HG03354 (cell line): ENCODE measurements around the gene SPEG.

Source experiments
- ATAC-seq: cut with Tn5 transposase; IDR thresholded peaks from one replicate; pipeline ENCODE4 v1.9.1; 2021; ENCODE audit warnings: mild to moderate bottlenecking; ENCODE audit not compliant: unreplicated experiment, poor library complexity, severe bottlenecking

SPEG gene

GRCh38 chr2:219505585-219505984 is 70.9 kb downstream of the SPEG start:
- ATAC-seq: no peak

GRCh38 chr2:219506153-219506801 is 71.6 kb downstream of the SPEG start:
- ATAC-seq: no peak

GRCh38 chr2:219506802-219507526 is 72.3 kb downstream of the SPEG start:
- ATAC-seq: no peak

- ATAC-seq: no peak
These were observed 73.2 kb downstream of the SPEG start for GRCh38 chr2:219507581-219508443.

GRCh38 chr2:219508444-219508734 is 73.7 kb downstream of the SPEG start:
- ATAC-seq: no peak

- ATAC-seq: peak; percentile 18
These were observed 74.5 kb downstream of the SPEG start for GRCh38 chr2:219508971-219509779.

GRCh38 chr2:219509780-219510511 is 75.3 kb downstream of the SPEG start:
- ATAC-seq: peak; percentile 61

GRCh38 chr2:219510512-219511135 is 76.0 kb downstream of the SPEG start:
- ATAC-seq: no peak

GRCh38 chr2:219511547-219512325 is 77.1 kb downstream of the SPEG start:
- no peak for ATAC-seq

GRCh38 chr2:219512524-219513216 is 78.0 kb downstream of the SPEG start:
- no peak for ATAC-seq

- ATAC-seq: no peak
These were observed 79.1 kb downstream of the SPEG start for GRCh38 chr2:219513787-219514186.

GRCh38 chr2:219514196-219514761 is 79.6 kb downstream of the SPEG start, which contains the start of gene ASIC4:
Gene ASIC4, plus strand, starts transcription at chr2:219514482. Its CDS starts 243 bp downstream, at chr2:219514725.
- no peak for ATAC-seq

GRCh38 chr2:219514836-219515235 is 80.2 kb downstream of the SPEG start:
- no peak for ATAC-seq

GRCh38 chr2:219515874-219516629 is 81.4 kb downstream of the SPEG start:
- no peak for ATAC-seq

GRCh38 chr2:219516888-219517287 is 82.2 kb downstream of the SPEG start:
- ATAC-seq: no peak

- no peak for ATAC-seq
These were observed 83.5 kb downstream of the SPEG start for GRCh38 chr2:219517954-219518778.
